Ishikawa (cell line): ENCODE results near the gene TAOK3.

Source experiments
- CEBPB ChIP-seq: IDR thresholded peaks from 2 replicates; pipeline ENCODE4 v1.6.1; 2012
- CREB1 ChIP-seq: IDR thresholded peaks from 2 replicates; pipeline ENCODE4 v1.6.1; 2012; ENCODE audit warnings: low read depth
- EGR1 ChIP-seq: IDR thresholded peaks from 2 replicates; pipeline ENCODE4 v1.6.1; 2012
- EP300 ChIP-seq: IDR thresholded peaks from 2 replicates; pipeline ENCODE4 v1.6.1; 2012; ENCODE audit warnings: borderline replicate concordance
- FOXM1 ChIP-seq: IDR thresholded peaks from 2 replicates; pipeline ENCODE4 v1.6.1; 2012; ENCODE audit warnings: low read depth, borderline replicate concordance
- MAX ChIP-seq: IDR thresholded peaks from 2 replicates; pipeline ENCODE4 v1.6.1; 2012
- NFIC ChIP-seq: IDR thresholded peaks from 2 replicates; pipeline ENCODE4 v1.6.1; 2012
- RAD21 ChIP-seq: IDR thresholded peaks from 2 replicates; pipeline ENCODE4 v1.6.1; 2012; ENCODE audit warnings: low read depth
- REST ChIP-seq: IDR thresholded peaks from 2 replicates; pipeline ENCODE4 v1.6.1; 2012; ENCODE audit warnings: low read depth, mild to moderate bottlenecking
- TAF1 ChIP-seq: IDR thresholded peaks from 2 replicates; pipeline ENCODE4 v1.6.1; 2012; ENCODE audit warnings: low read depth, mild to moderate bottlenecking
- TCF12 ChIP-seq: IDR thresholded peaks from 2 replicates; pipeline ENCODE4 v1.6.1; 2012; ENCODE audit warnings: low read depth
- TEAD4 ChIP-seq: IDR thresholded peaks from 2 replicates; pipeline ENCODE4 v1.6.1; 2012
- USF1 ChIP-seq: IDR thresholded peaks from 2 replicates; pipeline ENCODE4 v1.6.1; 2012
- YY1 ChIP-seq: IDR thresholded peaks from 2 replicates; pipeline ENCODE4 v1.6.1; 2012; ENCODE audit warnings: low read depth
- ZBTB7A ChIP-seq: IDR thresholded peaks from 2 replicates; pipeline ENCODE4 v1.6.1; 2012; ENCODE audit warnings: low read depth

The TAOK3 gene

GRCh38 chr12:118354903-118355302 is 17.8 kb downstream of the TAOK3 start:
- TF ChIP-seq REST (no peak), USF1 (no peak), EP300 (no peak), TEAD4 (no peak), MAX (no peak), YY1 (no peak), NFIC (no peak), CREB1 (no peak), CEBPB (no peak), ZBTB7A (no peak), RAD21 (no peak), TCF12 (no peak)

- no peak for TF ChIP-seq RAD21
- no peak for TF ChIP-seq ZBTB7A
- no peak for TF ChIP-seq USF1
- no peak for TF ChIP-seq TAF1
- TF ChIP-seq REST: no peak
- TF ChIP-seq YY1: no peak
- no peak for TF ChIP-seq TCF12
- TF ChIP-seq NFIC: no peak
- TF ChIP-seq CEBPB: no peak
- TF ChIP-seq EGR1: no peak
- TF ChIP-seq EP300: no peak
- TF ChIP-seq MAX: no peak
- no peak for TF ChIP-seq CREB1
- TF ChIP-seq TEAD4: no peak
- TF ChIP-seq FOXM1: no peak
Measured at GRCh38 chr12:118353721-118354120, 19.0 kb downstream of the TAOK3 start.

- TF ChIP-seq YY1 (no peak), USF1 (no peak), ZBTB7A (no peak), NFIC (no peak), MAX (no peak), TEAD4 (no peak), TCF12 (no peak), CEBPB (no peak), CREB1 (no peak), FOXM1 (no peak), EP300 (no peak), RAD21 (no peak), REST (no peak), TAF1 (no peak), EGR1 (no peak)
Measured at GRCh38 chr12:118350908-118351559, 21.7 kb downstream of the TAOK3 start.

- TF ChIP-seq TCF12 (no peak), TAF1 (no peak), EGR1 (no peak), EP300 (no peak), TEAD4 (no peak), YY1 (no peak)
Measured at GRCh38 chr12:118347916-118348315, 24.8 kb downstream of the TAOK3 start.
